Neural cell (in vitro differentiated cells): Measurements from ENCODE around the gene SYT1. TPM values are rescaled to one million over a fixed set of nuclear protein-coding genes. Genes with fewer than 3 reads are reported as not detected.

ENCODE experiments used
- H2AFZ ChIP-seq: fragments of 200-600, 300-800 bp; sonication (generic), shearing (Covaris generic); 2 replicates; pipeline ENCODE4 v1.6.0; 2014; ENCODE audit warnings: low read depth, mild to moderate bottlenecking, antibody characterized with exemption, low read length, moderate library complexity
- H3F3A ChIP-seq: fragments of 200-600 bp; shearing (Covaris generic); 2 replicates; pipeline ENCODE4 v1.6.1; 2016; ENCODE audit warnings: mild to moderate bottlenecking, moderate library complexity, mixed read lengths, antibody characterized with exemption, low read length; ENCODE audit not compliant: insufficient read depth, poor library complexity, severe bottlenecking
- H3K27ac ChIP-seq: fragments of 200-600, 300-800 bp; sonication (generic), shearing (Covaris generic); 2 replicates; pipeline ENCODE4 v1.5.1; 2014; ENCODE audit warnings: mild to moderate bottlenecking, low read length, moderate library complexity
- H3K27me3 ChIP-seq: fragments of 300-800, 200-600 bp; sonication (generic), shearing (Covaris generic); 2 replicates; pipeline ENCODE4 v1.6.0; 2014; ENCODE audit warnings: mild to moderate bottlenecking, low read depth, low read length, moderate library complexity; ENCODE audit not compliant: insufficient read depth
- H3K36me3 ChIP-seq: fragments of 300-800, 200-600 bp; sonication (generic), shearing (Covaris generic); 2 replicates; pipeline ENCODE4 v1.5.1; 2014; ENCODE audit warnings: mild to moderate bottlenecking, antibody characterized with exemption, low read length, moderate library complexity; ENCODE audit not compliant: insufficient read depth
- H3K4me2 ChIP-seq: fragments of 300-800, 200-600 bp; sonication (generic), shearing (Covaris generic); 2 replicates; pipeline ENCODE4 v1.6.0; 2014; ENCODE audit warnings: mild to moderate bottlenecking, low read length
- H3K4me3 ChIP-seq: fragments of 300-800, 200-600 bp; sonication (generic), shearing (Covaris generic); 2 replicates; pipeline ENCODE4 v1.5.1; 2014; ENCODE audit warnings: mild to moderate bottlenecking, low read length, moderate library complexity
- H3K79me2 ChIP-seq: fragments of 200-600 bp; shearing (Covaris generic); replicated peaks from 2 replicates; pipeline ENCODE4 v1.6.0; 2014; ENCODE audit warnings: mild to moderate bottlenecking, low read length, moderate library complexity; ENCODE audit not compliant: insufficient read depth
- H3K9ac ChIP-seq: fragments of 300-800, 200-600 bp; sonication (generic), shearing (Covaris generic); 2 replicates; pipeline ENCODE4 v1.6.1; 2016; ENCODE audit warnings: mild to moderate bottlenecking, low read length, mixed read lengths
- H3K9me2 ChIP-seq: fragments of 200-600 bp; shearing (Covaris generic); 2 replicates; pipeline ENCODE4 v1.6.1; 2016; ENCODE audit warnings: mild to moderate bottlenecking, low read length, mixed read lengths; ENCODE audit not compliant: insufficient read depth
- H3K9me3 ChIP-seq: fragments of 200-600, 300-800 bp; sonication (generic), shearing (Covaris generic); 2 replicates; pipeline ENCODE4 v1.6.1; 2016; ENCODE audit warnings: mild to moderate bottlenecking, mixed run types, low read length, moderate library complexity, mixed read lengths
- H4K20me1 ChIP-seq: fragments of 200-600 bp; shearing (Covaris generic); 2 replicates; pipeline ENCODE4 v1.6.1; 2016; ENCODE audit warnings: mild to moderate bottlenecking, mixed run types; ENCODE audit not compliant: insufficient read depth
- CTCF ChIP-seq: fragments of 450-650 bp; IDR thresholded peaks from 2 replicates; pipeline ENCODE4 v1.5.1; 2014; ENCODE audit warnings: antibody characterized with exemption, mild to moderate bottlenecking, moderate library complexity; ENCODE audit not compliant: poor library complexity, severe bottlenecking
- EP300 ChIP-seq: fragments of 450-650 bp; conservative IDR thresholded peaks from 2 replicates; pipeline ENCODE4 v1.6.1; 2014; ENCODE audit warnings: antibody characterized with exemption, mild to moderate bottlenecking, moderate library complexity; ENCODE audit not compliant: poor library complexity, severe bottlenecking
- EZH2 ChIP-seq: fragments of 200-600, 300-800 bp; shearing (Covaris generic), sonication (generic); IDR thresholded peaks from 2 replicates; pipeline ENCODE4 v1.6.1; 2014; ENCODE audit warnings: antibody characterized with exemption, low read length, borderline replicate concordance, mild to moderate bottlenecking; ENCODE audit not compliant: insufficient read depth, poor library complexity, severe bottlenecking
- MXI1 ChIP-seq: fragments of 450-650 bp; conservative IDR thresholded peaks from 2 replicates; pipeline ENCODE4 v1.6.1; 2014; ENCODE audit warnings: antibody characterized with exemption, mild to moderate bottlenecking; ENCODE audit not compliant: poor library complexity, severe bottlenecking
- POLR2AphosphoS5 ChIP-seq: IDR thresholded peaks from 2 replicates; pipeline ENCODE4 v1.6.1; 2012
- RAD21 ChIP-seq: fragments of 450-650 bp; conservative IDR thresholded peaks from 2 replicates; pipeline ENCODE4 v1.6.1; 2014; ENCODE audit warnings: antibody characterized with exemption, mild to moderate bottlenecking, moderate library complexity
- SMC3 ChIP-seq: fragments of 450-650 bp; conservative IDR thresholded peaks from 2 replicates; pipeline ENCODE4 v1.6.1; 2014; ENCODE audit warnings: antibody characterized with exemption, mild to moderate bottlenecking, moderate library complexity; ENCODE audit not compliant: poor library complexity
- TAF1 ChIP-seq: IDR thresholded peaks from 2 replicates; pipeline ENCODE4 v1.6.1; 2012; ENCODE audit warnings: low read depth
- polyA plus RNA-seq: library from polyadenylated mRNA; depleted of rRNA; stranded (reverse); fragments of >200 nt; gene quantifications from 2 replicates; pipeline ENCODE4 v1.2.3, GENCODE V29; 2014
- TF ChIP-seq, protein P1 (sequence below): IDR thresholded peaks from 2 replicates; pipeline ENCODE4 v1.6.1; 2012; ENCODE audit warnings: borderline replicate concordance

Gene SYT1
- polyA plus RNA-seq, 1 donor from 2014 or later, result 103 TPM

DNA sequence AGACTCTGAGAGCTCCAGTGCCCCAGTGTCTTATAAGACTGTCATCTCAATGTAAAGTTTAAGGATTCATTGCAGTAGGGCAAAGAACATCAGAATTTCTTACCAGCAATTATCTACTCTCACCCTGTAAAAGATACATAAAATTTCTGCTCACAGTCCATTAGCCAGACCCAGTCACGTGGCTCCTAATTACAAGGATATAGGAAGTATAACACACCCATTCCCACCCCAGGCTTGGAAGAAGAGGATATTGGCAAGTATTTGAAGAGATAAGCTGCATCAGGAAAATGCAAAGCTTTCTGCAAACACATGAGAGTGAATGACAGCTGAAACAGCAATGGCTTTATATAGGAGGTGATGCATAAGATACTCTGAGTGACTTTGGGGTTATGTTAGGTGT, 14.3 kb downstream of the SYT1 start:
- TF ChIP-seq TAF1, result no peak
- TF ChIP-seq POLR2AphosphoS5, result no peak
- TF ChIP-seq CTCF, result no peak
- no peak for TF ChIP-seq RAD21
- TF ChIP-seq, protein P1, sequence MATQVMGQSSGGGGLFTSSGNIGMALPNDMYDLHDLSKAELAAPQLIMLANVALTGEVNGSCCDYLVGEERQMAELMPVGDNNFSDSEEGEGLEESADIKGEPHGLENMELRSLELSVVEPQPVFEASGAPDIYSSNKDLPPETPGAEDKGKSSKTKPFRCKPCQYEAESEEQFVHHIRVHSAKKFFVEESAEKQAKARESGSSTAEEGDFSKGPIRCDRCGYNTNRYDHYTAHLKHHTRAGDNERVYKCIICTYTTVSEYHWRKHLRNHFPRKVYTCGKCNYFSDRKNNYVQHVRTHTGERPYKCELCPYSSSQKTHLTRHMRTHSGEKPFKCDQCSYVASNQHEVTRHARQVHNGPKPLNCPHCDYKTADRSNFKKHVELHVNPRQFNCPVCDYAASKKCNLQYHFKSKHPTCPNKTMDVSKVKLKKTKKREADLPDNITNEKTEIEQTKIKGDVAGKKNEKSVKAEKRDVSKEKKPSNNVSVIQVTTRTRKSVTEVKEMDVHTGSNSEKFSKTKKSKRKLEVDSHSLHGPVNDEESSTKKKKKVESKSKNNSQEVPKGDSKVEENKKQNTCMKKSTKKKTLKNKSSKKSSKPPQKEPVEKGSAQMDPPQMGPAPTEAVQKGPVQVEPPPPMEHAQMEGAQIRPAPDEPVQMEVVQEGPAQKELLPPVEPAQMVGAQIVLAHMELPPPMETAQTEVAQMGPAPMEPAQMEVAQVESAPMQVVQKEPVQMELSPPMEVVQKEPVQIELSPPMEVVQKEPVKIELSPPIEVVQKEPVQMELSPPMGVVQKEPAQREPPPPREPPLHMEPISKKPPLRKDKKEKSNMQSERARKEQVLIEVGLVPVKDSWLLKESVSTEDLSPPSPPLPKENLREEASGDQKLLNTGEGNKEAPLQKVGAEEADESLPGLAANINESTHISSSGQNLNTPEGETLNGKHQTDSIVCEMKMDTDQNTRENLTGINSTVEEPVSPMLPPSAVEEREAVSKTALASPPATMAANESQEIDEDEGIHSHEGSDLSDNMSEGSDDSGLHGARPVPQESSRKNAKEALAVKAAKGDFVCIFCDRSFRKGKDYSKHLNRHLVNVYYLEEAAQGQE, result no peak
- TF ChIP-seq MXI1, result no peak
- no peak for TF ChIP-seq EP300
- TF ChIP-seq SMC3, result no peak
- no peak for TF ChIP-seq EZH2
- Histone ChIP-seq H3F3A (no peaks in the 10 kb centered on the region), H3K79me2 (peaks cover 8% of the 10 kb centered on the region), H3K27ac (no peak overlapping the region), H2AFZ (no peak overlapping the region), H3K4me2 (no peak overlapping the region), H3K9ac (no peak overlapping the region), H3K9me2 (no peaks in the 10 kb centered on the region), H3K36me3 (no peaks in the 10 kb centered on the region), H3K27me3 (no peaks in the 10 kb centered on the region), H4K20me1 (no peaks in the 10 kb centered on the region), H3K4me3 (no peak overlapping the region), H3K9me3 (no peaks in the 10 kb centered on the region)

DNA sequence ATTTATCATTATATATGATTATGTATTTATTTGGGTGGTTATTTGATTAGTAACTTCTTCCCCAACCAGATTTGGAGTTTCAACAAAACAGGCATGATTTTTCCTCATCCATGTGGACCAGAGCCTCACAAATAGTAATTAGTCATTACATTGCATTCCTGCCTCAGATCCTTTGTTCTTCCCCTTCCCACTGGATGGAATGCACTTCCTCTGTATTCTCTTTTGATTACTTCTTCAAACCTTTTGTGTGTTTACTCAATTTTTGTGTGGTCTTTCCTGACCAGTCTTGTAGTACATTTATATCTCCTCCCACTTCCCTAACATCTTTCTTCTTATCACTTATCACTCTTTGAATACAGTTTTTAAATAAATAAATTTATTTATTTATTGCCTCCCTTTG, 15.5 kb downstream of the SYT1 start:
- Histone ChIP-seq H3K4me2 (no peak overlapping the region), H3K27ac (no peak overlapping the region), H3K36me3 (no peaks in the 10 kb centered on the region), H2AFZ (no peak overlapping the region), H3K79me2 (peaks cover 8% of the 10 kb centered on the region), H3K9me2 (no peaks in the 10 kb centered on the region), H3K9me3 (no peaks in the 10 kb centered on the region), H4K20me1 (no peaks in the 10 kb centered on the region), H3K4me3 (no peak overlapping the region), H3F3A (no peaks in the 10 kb centered on the region), H3K27me3 (no peaks in the 10 kb centered on the region), H3K9ac (no peak overlapping the region)
- TF ChIP-seq MXI1 (no peak), POLR2AphosphoS5 (no peak), SMC3 (no peak), TAF1 (no peak), EP300 (no peak), RAD21 (no peak), CTCF (no peak)
- TF ChIP-seq, protein P1, result no peak
